Inferior parietal cortex (tissue), 1 donor: ENCODE data around the gene TFIP11.

Experiments used
- DNase-seq: peaks from one replicate; pipeline ENCODE4 v3.0.0-alpha.2; 2016; ENCODE audit errors: extremely low spot score

TFIP11 gene

DNA sequence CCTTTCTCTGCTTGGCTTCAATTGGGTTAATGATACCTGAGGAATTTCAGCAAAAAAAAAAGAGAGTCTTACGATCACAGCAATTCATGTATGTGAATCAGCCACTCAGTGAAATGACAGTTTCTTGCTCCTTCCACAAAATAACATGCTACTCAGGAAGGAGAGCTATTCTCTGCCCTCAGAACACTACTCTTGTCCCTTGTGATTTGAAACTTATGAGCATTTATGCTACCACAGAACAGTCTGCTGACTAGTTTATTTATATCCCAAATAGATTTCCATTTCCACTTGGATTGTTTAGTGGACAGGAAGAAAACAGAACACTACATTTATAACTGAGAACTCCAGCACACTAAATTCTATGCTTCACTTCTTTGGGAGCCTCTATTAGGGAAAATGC is 8.5 kb downstream of the TFIP11 start:
- no peak for DNase-seq

DNA sequence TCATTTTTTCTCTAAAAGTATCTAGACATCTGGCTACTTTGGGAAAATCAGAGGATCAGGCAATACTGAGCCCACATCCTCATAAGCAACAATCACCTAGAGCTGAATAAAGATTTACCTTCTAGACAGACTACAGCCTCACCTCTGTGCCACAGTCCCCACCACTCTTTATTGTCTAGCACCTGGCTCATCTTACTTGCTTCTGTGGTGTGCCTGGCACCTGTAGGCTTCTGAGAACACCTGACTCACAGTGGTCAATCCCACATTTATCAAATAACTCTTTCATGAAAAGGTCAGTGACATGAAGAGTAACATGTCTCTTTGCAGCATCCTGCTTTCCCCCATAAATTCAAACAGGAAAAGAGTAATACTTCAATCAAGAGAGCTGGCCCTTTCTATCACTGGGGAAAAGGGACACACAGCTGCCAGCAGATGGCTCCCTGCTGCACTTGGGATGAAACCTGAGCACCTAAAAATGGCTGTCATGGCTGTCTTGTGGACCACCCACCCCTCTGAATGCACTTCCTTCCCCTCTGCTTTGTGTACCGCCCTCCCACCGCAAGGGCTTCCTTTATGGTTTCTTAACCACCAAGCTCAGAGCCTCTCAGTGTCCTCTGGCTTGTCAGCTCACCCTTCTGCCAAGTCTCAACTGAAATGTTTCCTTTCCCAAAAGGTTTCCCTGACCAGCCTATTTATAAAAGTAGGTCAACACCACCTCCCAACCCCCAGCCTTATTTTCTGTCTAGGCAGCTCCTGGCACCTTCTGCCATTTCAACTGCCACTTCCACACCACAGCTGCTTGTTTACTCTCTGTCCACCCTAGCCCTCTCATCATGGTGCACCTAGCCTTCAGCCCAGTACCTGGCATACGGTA is 9.3 kb downstream of the TFIP11 start:
- DNase-seq, result no peak

DNA sequence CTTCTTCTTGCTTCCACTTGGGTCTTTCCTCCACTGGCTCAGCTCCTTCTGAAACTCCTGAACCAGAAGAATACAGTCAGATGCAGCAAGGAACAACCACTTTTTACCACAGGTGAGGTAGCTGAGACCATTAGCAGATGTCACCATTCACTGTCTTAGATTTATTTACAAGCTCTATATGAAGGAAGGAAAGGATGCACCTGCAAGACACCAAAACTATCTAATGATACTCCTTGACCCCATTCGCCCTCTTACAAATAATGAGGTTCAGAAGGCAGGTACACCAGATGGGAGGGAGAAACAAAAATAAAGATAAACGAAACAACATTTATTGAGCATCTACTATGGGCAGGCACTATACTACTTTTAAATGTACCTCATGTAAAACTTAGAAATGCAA is 10.3 kb downstream of the TFIP11 start:
- no peak for DNase-seq

DNA sequence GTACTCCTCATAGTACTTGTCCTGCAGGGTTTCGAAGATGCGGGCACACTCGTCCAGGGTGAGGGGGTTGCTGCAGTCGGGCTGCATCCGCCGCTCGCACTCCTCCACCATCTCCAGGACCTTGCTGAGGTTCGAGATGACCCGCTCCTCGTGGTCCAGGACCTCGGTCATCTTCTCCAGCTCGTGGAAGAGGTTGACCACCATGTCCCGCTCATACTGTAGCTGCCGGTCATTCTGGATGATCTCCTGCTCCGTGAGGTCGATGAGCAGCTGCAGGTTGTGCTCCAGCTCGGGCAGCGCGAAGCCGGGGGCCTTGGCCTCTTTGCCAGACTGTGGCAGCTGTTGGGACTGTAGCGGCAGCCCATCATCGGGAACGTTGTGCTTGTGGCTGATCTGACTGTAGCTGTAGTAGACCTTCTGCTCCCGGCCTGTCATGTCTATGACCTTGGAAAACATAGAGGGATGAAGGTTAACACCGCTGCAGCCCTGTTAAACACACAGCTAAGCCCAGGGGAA is 13.0 kb downstream of the TFIP11 start:
- DNase-seq, result no peak

DNA sequence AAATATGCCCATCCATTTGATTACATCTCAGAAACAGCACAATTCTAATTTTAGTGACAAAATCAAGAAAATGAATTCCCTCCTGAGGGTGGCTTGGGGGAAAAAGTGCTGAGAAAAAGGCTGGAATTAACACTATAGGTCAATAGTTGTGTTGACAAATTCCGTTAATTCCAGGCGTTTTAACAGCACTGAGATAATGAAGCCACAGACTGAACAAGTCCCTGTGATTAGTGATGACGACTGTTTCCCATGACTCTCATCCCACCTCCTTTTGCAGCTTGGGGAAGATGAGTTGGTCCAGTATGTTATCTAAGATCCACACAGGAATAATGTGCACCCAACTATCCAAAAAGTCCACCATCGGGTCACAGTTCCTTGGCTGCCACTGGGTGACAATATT is 15.8 kb downstream of the TFIP11 start:
- no peak for DNase-seq

DNA sequence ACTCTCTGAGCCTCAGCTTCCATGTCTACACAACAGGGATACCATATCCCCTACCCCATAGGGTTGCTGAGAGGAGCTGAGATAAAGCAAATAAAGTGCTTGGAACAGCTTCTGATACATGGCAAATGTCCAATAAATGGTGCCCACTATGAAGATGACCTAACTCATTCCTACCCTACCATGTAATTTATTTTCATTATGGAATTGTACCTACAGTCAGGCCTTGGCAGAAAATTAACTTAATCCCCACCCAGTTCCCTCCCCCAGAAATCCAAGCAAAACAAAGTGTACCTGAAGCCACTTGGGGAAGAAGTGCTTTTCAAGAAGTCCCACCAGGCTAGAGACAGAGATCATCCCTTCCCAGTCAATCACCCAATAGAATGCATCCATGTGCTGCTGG is 17.8 kb downstream of the TFIP11 start:
- no peak for DNase-seq

DNA sequence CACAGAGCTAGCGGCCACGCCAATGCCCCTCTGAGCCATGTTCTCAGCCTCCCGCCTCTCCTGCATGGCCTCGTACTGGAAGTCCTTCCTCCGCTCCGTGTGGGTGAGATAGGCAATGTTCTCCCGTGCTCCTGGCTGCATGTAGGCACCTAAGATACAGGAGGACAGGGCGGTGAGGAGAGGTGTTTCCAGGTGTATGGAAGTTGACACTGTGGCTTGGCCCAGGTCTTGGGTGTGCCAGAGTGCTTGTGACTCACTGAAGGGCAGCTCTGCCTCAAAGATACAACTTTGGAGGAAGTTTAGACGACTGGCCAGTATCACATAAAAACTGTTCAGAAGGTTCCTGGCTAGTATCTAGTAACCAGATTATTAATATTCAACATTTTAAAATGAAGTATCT is 20.1 kb downstream of the TFIP11 start:
- DNase-seq, result no peak

DNA sequence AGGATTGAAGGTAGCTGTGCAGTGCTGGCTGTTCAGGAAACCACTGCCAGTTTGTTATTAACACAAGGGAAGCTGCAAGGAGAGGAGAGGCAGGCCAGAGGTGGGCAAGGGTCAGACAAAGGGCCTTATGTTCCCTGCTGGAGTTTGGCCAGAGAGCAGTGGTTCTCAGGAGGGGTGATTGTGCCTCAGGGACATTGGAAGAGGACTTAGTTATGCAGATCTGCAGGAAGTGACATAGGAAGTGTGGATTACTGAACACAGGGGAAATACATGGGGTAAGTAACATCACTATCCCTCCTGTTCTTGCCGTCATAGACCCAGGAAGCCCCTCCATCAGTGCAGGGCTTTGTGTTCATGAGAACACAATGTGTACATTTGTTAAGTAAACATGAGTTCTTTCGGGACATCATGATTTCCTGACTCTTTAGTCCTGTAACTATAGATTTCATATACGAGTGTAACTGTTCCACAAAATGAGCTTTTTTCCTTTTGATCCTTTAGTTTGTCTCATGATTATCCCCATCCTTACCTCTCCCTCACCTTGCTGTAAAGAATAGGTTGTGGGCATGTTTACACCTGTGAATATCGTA is 22.7 kb downstream of the TFIP11 start:
- no peak for DNase-seq

DNA sequence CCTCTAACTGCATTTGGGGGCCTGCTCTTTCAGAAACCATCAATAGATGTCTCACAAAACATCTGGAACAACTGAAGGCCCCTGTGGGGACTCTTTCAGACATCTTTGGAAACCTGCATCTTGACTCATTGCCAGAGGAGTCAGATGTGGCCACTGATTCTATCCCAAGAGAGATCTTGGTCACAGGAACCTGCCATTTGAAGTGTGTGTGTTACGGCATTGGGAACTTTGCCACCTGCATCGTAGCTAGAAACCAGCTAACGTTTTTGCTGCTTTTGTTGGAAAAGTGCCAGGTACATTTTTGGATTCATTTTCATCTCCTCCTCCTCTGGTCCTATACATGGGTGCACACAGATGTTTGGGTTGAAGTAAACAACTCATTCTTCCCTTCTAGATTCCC is 24.3 kb downstream of the TFIP11 start:
- DNase-seq, result no peak

DNA sequence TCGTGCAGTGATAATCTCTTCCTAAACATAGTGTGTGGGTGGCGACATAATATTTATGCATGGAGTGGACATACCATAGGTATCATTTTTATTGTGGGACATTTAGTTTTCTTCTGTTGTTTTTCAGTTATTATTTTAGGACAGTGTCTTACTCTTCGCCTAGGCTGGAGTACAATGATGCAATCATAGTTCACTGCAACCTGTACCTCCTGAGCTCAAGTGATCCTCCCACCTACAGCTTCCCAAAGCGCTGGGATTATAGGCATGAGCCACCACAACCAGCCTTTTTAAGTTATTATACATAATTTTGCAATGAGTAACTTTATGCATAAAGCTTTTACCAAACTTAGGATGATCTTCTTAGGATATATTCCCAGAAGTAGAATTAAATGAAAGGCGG is 25.9 kb downstream of the TFIP11 start:
- no peak for DNase-seq

DNA sequence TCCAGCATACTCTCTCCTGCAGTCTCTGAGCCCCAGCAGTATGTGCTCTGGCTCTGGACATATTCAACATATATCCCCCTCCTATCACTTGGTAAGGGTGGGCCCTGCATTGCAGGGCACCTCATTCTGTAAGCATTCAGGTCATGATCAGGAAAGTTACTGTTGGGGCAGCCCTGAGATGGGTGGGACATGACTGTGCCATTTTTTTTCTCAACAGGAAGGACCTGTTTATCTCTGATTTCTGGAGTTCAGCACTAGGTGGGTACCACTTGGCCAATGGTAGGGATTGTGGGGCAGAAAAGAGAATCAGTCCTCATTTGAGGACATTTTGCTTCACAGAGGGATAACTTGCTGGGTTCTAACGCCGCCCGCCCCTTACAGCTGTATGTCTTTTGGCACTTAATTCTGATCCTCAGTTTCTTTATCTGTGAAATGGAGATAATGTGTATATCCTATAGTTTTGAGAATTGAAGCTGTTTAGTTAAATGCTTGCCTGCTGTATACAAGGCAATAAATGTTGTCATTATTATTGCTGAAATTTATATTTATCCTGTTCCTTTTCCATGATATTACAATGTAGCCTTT is 26.4 kb downstream of the TFIP11 start:
- no peak for DNase-seq

DNA sequence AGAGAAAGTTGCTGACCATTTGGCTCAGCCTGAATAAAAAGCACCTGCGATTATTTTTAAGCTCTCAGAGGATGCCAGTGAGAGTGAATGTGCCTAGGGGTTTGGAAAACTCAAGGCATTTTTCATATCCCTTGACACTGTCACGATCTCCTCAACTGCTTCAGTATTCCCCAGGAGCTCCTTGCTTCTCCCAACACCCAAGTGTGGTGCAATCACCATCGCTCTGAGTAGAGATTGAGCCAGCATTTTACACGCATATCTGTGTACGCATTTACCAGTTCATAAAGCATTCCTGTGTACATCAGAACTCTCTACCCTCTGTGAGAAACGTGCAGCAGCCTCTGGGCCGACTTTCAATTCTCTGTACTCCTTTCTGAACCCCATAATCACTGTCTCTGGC is 27.3 kb downstream of the TFIP11 start:
- DNase-seq, result no peak

DNA sequence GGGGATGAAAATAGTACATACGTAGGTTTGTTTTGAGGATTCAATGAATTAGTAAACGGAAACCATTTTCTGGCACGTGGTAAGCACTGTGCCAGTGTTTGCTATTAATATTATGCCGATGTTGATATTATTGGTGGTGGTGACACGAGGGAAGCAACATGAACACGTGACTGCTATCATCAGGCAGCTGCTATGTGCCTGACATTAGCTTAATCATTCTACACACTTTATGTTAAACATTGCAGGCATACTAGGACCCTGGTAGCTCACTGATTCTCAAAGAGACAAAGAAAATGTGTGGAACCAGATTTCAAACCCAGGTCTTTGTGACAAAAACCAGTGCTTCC is 27.9 kb downstream of the TFIP11 start:
- no peak for DNase-seq

DNA sequence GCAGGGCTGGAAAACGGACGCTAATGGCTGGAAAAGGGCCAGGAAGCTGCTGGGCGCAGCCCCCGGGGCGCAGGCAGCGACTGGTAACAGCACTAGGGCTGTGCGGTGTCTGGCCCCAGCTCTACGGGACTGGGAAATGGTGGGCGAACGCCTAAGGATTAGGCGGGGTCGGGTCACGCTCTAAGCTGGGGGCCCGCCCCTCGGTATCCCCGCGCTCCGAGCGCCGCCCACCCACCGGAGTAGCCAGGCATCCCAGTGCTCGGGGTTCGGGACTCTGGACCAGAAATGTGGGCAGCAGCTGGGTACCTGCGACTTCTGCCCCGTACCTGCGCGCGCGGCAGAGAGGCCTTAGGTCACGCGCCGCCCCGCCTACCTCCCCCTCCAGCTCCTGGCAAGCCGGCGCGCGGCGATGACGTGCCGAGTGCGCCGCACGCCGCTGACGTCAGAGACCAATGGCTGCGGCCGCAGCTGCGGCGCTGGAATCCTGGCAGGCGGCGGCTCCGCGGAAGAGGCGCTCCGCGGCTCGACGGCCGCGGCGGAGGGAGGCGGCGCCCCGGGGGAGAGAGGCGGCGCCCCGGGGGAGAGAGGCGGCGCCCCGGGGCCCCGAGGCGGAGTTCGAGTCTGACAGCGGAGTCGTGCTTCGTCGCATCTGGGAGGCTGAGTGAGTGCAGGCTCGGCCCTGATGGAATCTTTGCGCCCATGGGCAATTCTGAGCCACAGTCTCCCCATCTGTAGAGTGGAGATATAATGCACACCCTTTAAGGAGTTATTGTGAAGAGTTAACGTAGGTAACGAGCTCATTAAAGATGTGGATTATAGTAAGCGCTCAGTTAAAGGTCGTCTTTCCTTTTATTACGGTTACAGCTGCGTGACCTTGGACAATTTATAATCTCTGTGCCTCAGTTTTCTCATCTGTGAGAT is 28.6 kb downstream of the TFIP11 start, which contains the start of the genes HPS4 and SRRD:
Gene HPS4, minus strand, starts transcription at position 345 of the 921 bp plus-strand sequence. CDS start 2,021 bp downstream, outside the sequence.
Gene SRRD, plus strand, starts transcription at position 439 of the 921 bp plus-strand sequence. Its CDS starts 14 bp downstream, at position 453.
- DNase-seq, result peak; percentile 87

DNA sequence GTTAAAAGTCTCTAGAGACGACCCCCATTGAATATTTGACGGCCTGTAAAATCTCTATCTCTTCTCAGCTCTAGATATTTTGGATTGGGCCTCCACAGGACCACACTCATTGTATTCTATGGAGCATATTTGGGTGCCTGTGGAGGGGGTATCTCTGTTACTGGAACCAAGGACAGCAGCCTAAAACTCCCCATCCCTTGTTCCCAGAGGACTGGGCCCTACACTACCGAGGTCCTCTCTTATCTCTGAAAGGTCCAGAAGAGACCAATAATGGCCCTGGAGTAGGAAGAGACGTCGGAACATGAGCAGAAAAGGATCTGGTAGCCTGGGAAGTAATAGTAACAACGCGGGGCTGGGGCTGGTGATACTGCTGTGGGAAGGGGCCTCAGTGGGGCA is 29.2 kb downstream of the TFIP11 start:
- DNase-seq, result no peak

DNA sequence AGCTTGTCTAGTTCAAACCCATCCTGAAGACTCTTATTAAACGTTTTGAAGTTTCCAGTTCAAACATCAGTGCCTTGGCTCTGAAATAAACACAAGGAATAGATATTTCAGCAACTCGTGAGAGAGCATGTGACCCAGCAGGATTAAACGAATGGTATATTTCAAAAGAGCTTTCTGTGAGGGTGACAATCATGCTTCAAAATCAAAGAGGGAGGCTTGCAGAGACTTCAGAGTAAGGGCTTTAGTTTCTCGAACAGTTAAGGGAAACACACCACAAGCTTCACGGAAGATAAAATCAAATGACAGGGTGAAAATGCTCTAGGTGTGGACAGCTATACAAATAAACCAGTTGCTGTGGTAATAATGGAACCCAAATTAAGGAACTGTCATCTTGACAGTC is 30.1 kb downstream of the TFIP11 start:
- no peak for DNase-seq

DNA sequence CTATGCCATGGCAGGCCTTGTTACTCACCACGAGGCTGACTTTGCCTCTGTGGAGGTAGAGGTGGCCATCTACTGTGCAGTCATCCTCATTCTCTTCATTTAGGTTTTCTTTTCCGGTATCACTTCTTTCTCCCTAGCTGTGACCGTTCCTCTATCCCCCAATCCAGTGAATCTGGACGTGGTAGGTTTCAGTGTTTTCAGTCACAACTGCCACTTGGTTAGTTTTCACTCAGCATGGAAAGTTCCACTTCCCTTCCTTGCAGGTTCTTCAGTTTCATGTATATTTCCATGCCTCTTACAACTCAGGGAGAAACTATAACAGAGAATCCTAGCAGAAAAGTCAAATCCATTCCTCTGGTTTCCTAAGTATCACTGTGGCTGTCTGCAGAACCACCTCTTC is 30.6 kb downstream of the TFIP11 start:
- no peak for DNase-seq

DNA sequence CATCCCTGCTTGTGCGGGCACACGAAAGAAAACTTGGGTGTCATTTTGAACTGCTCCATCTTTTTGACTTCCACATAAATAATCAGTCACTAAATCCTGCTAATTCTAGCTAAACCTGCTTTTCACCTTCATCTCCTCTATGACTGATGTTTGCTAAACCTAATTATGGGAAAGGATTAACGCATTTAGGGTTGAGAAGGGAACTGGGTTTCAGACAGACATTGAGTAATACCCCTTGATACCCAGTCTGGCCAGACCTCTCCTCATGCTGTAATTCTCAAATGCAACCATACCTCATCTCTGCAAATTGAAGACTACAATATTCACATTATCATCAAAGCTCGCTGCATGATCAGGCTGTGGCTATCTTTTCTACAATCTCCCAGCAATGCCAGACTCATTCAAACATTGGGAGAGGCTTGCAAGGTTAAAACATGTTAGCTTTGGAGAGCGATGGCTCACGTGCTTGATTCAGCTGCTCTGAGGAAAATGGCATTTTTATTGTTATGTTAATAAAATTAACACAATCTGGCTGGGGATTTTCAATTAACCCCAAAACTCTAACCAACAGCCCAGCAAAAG is 31.1 kb downstream of the TFIP11 start:
- no peak for DNase-seq

DNA sequence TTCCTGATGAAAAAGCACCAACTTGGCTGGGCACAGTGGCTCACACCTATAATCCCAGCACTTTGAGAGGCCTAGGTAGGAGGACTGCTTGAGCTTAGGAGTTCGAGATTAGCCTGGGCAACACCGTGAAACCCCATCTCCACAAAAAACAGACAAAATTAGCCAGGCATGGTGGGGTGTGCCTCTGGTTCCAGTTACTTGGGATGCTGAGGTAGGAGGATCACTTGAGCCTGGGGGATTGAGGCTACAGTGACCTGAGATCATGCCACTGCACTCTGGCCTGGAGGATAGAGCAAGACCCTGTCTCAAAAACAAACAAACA is 31.7 kb downstream of the TFIP11 start:
- no peak for DNase-seq

DNA sequence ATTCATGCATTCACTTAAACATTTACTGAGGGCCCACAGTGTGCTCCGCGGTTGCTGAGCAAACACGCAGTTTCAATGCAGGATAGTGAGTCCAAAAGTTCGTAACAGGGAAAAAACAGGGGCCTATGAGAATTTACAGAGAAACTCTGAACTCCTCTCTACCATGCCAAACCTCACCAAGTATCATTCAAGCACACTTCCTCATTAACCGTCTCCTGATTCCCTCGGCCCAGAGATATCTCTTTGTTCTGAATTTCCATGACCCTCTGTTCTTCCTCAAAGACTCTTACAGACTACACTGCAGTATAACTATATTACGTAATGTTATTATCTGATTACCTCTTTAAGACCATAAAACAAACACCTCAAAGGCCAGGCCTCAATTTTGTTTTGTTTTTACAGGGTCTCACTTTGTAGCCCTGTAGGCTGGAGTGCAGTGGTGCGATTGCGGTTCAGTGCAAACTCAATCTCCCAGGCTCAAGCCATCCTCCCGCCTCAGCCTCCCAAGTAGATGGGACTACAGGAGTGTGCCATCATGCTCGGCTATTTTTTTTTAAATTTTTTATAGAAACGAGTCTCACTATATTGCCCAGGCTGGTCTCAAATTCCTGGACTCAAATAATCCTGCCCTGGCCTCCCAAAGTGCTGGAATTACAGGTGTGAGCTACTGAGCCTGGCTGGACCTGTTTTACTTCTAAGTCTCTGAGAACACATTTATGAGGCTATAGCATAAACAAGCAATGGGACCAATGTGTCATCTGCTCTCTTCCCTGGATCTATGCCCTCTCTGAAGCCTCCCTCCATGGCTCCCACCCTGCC is 32.3 kb downstream of the TFIP11 start:
- DNase-seq, result no peak
